Vagina (tissue), 2 donors: ENCODE results near the gene MKNK2. TPM values are rescaled to one million over a fixed set of nuclear protein-coding genes. Genes with fewer than 3 reads are reported as not detected.
A peak's percentile ranks its signal among the peaks of the same experiment; 100 is the strongest.

Experiments used
- DNase-seq, 2 donors: peaks; one replicate each; pipeline ENCODE4 v3.0.0-alpha.2; 2017; ENCODE audit errors: extremely low spot score in 2 of 2
- H3K27ac ChIP-seq: fragments of 200-600 bp; sonication (generic); one replicate; pipeline ENCODE4 v1.5.1; 2019
- H3K27me3 ChIP-seq: fragments of 200-600 bp; sonication (generic); one replicate; pipeline ENCODE4 v1.5.1; 2019
- H3K36me3 ChIP-seq, 2 donors: fragments of 200-600 bp; sonication (generic); one replicate each; pipeline ENCODE4 v1.5.1; 2017 to 2019
- H3K4me1 ChIP-seq: fragments of 200-600 bp; sonication (generic); one replicate; pipeline ENCODE4 v1.5.1; 2019
- H3K4me3 ChIP-seq, 2 donors: fragments of 200-600 bp; sonication (generic); 1 replicate in 1 of 2; 2 replicates in 1 of 2; pipeline ENCODE4 v1.5.1; 2016 to 2019
- H3K9me3 ChIP-seq: fragments of 200-600 bp; sonication (generic); one replicate; pipeline ENCODE4 v1.5.1; 2019
- CTCF ChIP-seq, 3 experiments: fragments of 450-650 bp in 2 of 3; fragments of 200-600 bp in 1 of 3; sonication (generic) in 1 of 3; IDR thresholded peaks; one replicate each; pipeline ENCODE4 v1.5.1; 2017 to 2019; ENCODE audit warnings: antibody characterized with exemption in 3 of 3, mild to moderate bottlenecking in 2 of 3, moderate library complexity in 2 of 3
- POLR2A ChIP-seq, 2 donors: fragments of 450-650 bp; IDR thresholded peaks; one replicate each; pipeline ENCODE4 v1.6.1; 2017; ENCODE audit warnings: antibody characterized with exemption in 2 of 2, mild to moderate bottlenecking in 2 of 2, moderate library complexity in 2 of 2
- POLR2AphosphoS5 ChIP-seq, 2 donors: sonication (generic); formaldehyde crosslinking; IDR thresholded peaks; one replicate each; pipeline ENCODE4 v1.9.0; 2017; ENCODE audit warnings: antibody characterized with exemption in 2 of 2, mild to moderate bottlenecking in 2 of 2, low read depth in 1 of 2; ENCODE audit not compliant: insufficient read depth in 1 of 2
- intact Hi-C: fragments of 100-400 bp; cut with DNase I; formaldehyde crosslinking; loops from one replicate; pipeline ENCODE4 v1.15.1; 2023
- total RNA-seq: library from RNA; depleted of rRNA; stranded (reverse); fragments of >200 nt; gene quantifications from one replicate; pipeline ENCODE4 v1.2.3, GENCODE V29; 2016

The MKNK2 gene
- total RNA-seq, 1 donor from 2014 or later: 185 TPM

- no peaks in the 10 kb centered on the region for H3K27me3 ChIP-seq
- H3K4me3 ChIP-seq: no peak overlapping the region
- H3K36me3 ChIP-seq: peaks cover 0 to 40% of the 10 kb centered on the region in 2 donors
- TF ChIP-seq POLR2AphosphoS5 (IDR thresholded peaks at IDR 0.05; ENCODE audit: insufficient read depth in 1 of 2, low read depth in 1 of 2) (no peak), POLR2A (IDR thresholded peaks at IDR 0.05) (no peak), CTCF (IDR thresholded peaks at IDR 0.05) (no peak)
- H3K9me3 ChIP-seq: no peaks in the 10 kb centered on the region
- intact Hi-C loops: no loop called here
- H3K4me1 ChIP-seq: peaks cover 96% of the 10 kb centered on the region
- H3K27ac ChIP-seq: peak overlapping the region; percentile 100
- peak in 1 of 2 donors; percentile 96 for DNase-seq
Observed at GRCh38 chr19:2044709-2045500, 6.1 kb downstream of the MKNK2 start.

- no peak overlapping the region for H3K4me3 ChIP-seq
- H3K36me3 ChIP-seq: peaks cover 0 to 48% of the 10 kb centered on the region in 2 donors
- H3K27me3 ChIP-seq: no peaks in the 10 kb centered on the region
- peak overlapping the region; percentile 100 for H3K27ac ChIP-seq
- no peaks in the 10 kb centered on the region for H3K9me3 ChIP-seq
- H3K4me1 ChIP-seq: peaks cover 89% of the 10 kb centered on the region
- TF ChIP-seq CTCF (IDR thresholded peaks at IDR 0.05) (no peak), POLR2AphosphoS5 (IDR thresholded peaks at IDR 0.05; ENCODE audit: insufficient read depth in 1 of 2, low read depth in 1 of 2) (peak in 1 of 2 donors; percentile 21)
- DNase-seq: peak; percentile 84 to 88
- intact Hi-C loops: no loop called here
Observed at GRCh38 chr19:2043961-2044708, 6.9 kb downstream of the MKNK2 start.

- DNase-seq: peak in 1 of 2 donors; percentile 95
- peaks cover 0 to 55% of the 10 kb centered on the region in 2 donors for H3K36me3 ChIP-seq
- TF ChIP-seq POLR2AphosphoS5 (IDR thresholded peaks at IDR 0.05; ENCODE audit: insufficient read depth in 1 of 2, low read depth in 1 of 2): no peak
- no peak for TF ChIP-seq CTCF (IDR thresholded peaks at IDR 0.05)
- no peak for TF ChIP-seq POLR2A (IDR thresholded peaks at IDR 0.05)
- peaks cover 80% of the 10 kb centered on the region for H3K4me1 ChIP-seq
- H3K4me3 ChIP-seq: peak overlapping the region in 1 of 2 donors; percentile 41
- H3K27ac ChIP-seq: peak overlapping the region; percentile 100
- H3K9me3 ChIP-seq: no peaks in the 10 kb centered on the region
- H3K27me3 ChIP-seq: no peaks in the 10 kb centered on the region
- intact Hi-C loops: no loop called here
Observed at GRCh38 chr19:2043251-2043641, 7.8 kb downstream of the MKNK2 start.

- Histone ChIP-seq H3K4me3 (peak overlapping the region; percentile 30 to 41), H3K9me3 (no peaks in the 10 kb centered on the region), H3K4me1 (peaks cover 74% of the 10 kb centered on the region), H3K36me3 (peaks cover 0 to 61% of the 10 kb centered on the region in 2 donors), H3K27me3 (no peaks in the 10 kb centered on the region), H3K27ac (peak overlapping the region; percentile 100)
- DNase-seq: peak; percentile 92 to 93
- TF ChIP-seq CTCF (IDR thresholded peaks at IDR 0.05) (no peak), POLR2AphosphoS5 (IDR thresholded peaks at IDR 0.05; ENCODE audit: insufficient read depth in 1 of 2, low read depth in 1 of 2) (no peak), POLR2A (IDR thresholded peaks at IDR 0.05) (no peak)
- intact Hi-C loops: no loop called here
Observed at GRCh38 chr19:2042485-2043250, 8.4 kb downstream of the MKNK2 start.
